Measurements from ENCODE around the gene KNOP1. TPM values are rescaled to one million over a fixed set of nuclear protein-coding genes. Genes with fewer than 3 reads are reported as not detected.

KNOP1 gene
- total and polyA plus RNA-seq, 3 donors from 2014 or later: 22.4 to 26.8 (median 25.3) TPM

DNA sequence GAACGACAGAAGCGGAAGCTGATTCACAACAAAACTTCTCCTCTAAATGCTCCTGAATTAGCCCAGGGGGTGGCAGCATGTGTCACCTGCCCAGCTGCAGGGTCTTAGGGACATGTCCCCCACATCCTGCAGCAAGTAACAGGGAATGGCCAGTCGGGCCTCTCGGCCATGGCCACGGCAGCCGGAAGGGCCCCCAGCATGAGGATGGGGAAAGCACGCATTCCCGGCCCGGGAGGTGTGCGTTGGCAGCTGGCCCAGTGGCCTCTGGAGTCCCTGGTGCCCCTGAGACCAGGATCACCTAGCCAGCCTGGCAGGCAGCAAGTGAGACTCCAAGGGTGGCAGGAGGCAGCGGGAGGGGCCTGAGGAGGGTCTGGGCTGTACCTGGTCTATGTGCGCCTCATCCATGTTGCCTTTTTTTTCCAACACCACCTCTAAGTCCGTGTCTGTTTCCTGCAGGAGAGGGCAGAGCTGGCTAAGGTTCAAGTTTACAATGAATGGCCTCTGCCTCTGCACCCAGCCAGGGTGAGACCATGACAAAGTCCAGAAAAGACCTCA lies 7.0 kb downstream of the KNOP1 start:
- Histone ChIP-seq H3K36me3 (ENCODE audit: low read depth, missing control alignments) (no peaks in the 10 kb centered on the region), H3K9me3 (no peaks in the 10 kb centered on the region), H3K4me3 (no peak overlapping the region), H3K4me1 (peaks cover 3% of the 10 kb centered on the region), H3K27ac (no peak overlapping the region), H3K27me3 (no peaks in the 10 kb centered on the region)
- WGBS, 2 donors: 77 to 80% methylated on average over 11 to 13 of the region's 13 CpGs
- no peak for TF ChIP-seq POLR2A (IDR thresholded peaks at IDR 0.05)
- TF ChIP-seq, protein P1, sequence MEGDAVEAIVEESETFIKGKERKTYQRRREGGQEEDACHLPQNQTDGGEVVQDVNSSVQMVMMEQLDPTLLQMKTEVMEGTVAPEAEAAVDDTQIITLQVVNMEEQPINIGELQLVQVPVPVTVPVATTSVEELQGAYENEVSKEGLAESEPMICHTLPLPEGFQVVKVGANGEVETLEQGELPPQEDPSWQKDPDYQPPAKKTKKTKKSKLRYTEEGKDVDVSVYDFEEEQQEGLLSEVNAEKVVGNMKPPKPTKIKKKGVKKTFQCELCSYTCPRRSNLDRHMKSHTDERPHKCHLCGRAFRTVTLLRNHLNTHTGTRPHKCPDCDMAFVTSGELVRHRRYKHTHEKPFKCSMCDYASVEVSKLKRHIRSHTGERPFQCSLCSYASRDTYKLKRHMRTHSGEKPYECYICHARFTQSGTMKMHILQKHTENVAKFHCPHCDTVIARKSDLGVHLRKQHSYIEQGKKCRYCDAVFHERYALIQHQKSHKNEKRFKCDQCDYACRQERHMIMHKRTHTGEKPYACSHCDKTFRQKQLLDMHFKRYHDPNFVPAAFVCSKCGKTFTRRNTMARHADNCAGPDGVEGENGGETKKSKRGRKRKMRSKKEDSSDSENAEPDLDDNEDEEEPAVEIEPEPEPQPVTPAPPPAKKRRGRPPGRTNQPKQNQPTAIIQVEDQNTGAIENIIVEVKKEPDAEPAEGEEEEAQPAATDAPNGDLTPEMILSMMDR (IDR thresholded peaks at IDR 0.05): no peak
- no peak for DNase-seq
- intact Hi-C loops (cut with DNase I; ENCODE audit: low total_unique reads): no loop called here

DNA sequence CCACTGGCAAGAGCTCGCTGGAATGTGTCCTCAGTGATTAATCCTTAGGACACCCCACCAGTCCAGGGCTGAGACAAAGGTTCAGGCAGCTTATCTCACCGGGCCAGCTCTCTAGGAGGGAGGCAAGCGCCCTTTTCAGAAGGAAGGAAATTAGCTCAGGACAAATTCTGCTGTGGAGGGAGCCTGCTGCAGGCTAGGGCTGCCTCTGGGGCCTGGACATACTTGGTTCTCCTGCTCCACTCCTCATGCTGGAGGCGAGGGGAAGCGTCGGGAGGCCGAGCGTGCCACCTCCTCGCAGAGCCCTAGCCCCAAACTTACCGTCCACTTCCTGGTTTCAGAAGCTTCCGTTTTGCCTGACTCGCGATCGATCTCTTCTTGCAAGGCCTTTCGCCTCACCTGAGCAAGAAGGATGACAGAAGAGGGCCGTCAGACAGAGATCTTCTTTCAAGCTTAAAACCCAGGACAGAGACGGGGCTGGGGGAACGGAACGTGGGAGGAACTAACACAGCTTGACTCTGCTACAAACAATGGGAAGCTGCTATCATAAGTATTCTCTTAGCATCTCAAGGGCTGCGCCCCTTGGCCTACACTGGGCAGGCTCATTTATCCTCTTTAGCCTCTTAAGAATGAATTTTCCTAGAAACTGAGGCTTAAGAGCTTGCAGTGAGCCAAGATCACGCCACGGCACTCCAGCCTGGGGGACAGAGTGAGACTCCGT lies 7.7 kb downstream of the KNOP1 start:
- WGBS, 2 donors: 82 to 85% methylated on average over 23 of the region's 23 CpGs

DNA sequence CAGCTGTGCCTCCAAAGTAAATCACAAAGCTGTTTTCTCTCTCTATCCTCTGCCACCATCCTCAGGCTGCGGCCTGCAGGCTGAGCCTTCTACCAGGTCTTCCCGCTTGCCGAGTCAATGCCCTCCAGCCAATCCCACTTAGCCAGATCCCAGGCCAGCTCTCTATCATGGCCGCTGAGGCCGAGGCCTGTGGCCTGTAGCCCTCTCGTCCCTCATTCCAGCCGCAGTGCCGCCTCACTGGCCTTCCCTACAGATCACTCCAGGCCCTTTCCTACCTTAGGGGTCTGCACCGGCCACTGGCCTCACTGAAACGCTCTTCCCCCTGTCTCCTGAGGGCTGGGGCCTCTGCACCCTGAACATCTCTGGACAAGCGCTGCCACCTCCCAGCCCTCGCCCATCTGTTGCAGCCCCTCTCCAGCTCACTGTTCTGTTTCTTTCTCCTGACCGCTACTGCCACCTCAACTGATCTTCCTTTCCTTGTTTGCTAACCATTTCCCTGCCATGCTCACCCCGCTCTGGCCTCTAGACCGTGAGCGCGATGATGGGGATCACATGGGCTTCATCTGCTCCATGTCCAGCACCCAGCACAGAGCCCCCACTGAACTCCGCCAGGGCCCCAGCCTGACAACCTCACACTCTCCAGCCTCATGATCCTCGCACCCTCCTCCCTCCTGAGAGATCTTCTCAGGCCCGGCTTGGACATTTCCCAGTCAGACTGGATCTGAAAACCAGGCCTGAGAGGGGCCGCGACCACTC lies 8.5 kb downstream of the KNOP1 start:
- WGBS, 2 donors: 95% methylated on average over 22 of the region's 22 CpGs
- no peak for TF ChIP-seq POLR2A (IDR thresholded peaks at IDR 0.05)
- TF ChIP-seq, protein P1 (IDR thresholded peaks at IDR 0.05): no peak
- Histone ChIP-seq H3K4me1 (peaks cover 10% of the 10 kb centered on the region), H3K4me3 (no peak overlapping the region), H3K36me3 (ENCODE audit: low read depth, missing control alignments) (no peaks in the 10 kb centered on the region), H3K27me3 (no peaks in the 10 kb centered on the region), H3K27ac (peak overlapping the region in 1 of 2 donors; percentile 24), H3K9me3 (no peaks in the 10 kb centered on the region)
- intact Hi-C loops (cut with DNase I; ENCODE audit: low total_unique reads): no loop called here
- no peak for DNase-seq

More for the DNA sequence above, 7.7 kb downstream of the KNOP1 start:
- H3K36me3 ChIP-seq (ENCODE audit: low read depth, missing control alignments): no peaks in the 10 kb centered on the region
- H3K27ac ChIP-seq: no peak overlapping the region
- no peaks in the 10 kb centered on the region for H3K9me3 ChIP-seq
- H3K27me3 ChIP-seq: no peaks in the 10 kb centered on the region
- TF ChIP-seq, protein P1 (IDR thresholded peaks at IDR 0.05): no peak
- TF ChIP-seq POLR2A (IDR thresholded peaks at IDR 0.05): no peak
- no peak for DNase-seq
- H3K4me1 ChIP-seq: peaks cover 3% of the 10 kb centered on the region
- intact Hi-C loops (cut with DNase I; ENCODE audit: low total_unique reads): no loop called here
- no peak overlapping the region for H3K4me3 ChIP-seq

DNA sequence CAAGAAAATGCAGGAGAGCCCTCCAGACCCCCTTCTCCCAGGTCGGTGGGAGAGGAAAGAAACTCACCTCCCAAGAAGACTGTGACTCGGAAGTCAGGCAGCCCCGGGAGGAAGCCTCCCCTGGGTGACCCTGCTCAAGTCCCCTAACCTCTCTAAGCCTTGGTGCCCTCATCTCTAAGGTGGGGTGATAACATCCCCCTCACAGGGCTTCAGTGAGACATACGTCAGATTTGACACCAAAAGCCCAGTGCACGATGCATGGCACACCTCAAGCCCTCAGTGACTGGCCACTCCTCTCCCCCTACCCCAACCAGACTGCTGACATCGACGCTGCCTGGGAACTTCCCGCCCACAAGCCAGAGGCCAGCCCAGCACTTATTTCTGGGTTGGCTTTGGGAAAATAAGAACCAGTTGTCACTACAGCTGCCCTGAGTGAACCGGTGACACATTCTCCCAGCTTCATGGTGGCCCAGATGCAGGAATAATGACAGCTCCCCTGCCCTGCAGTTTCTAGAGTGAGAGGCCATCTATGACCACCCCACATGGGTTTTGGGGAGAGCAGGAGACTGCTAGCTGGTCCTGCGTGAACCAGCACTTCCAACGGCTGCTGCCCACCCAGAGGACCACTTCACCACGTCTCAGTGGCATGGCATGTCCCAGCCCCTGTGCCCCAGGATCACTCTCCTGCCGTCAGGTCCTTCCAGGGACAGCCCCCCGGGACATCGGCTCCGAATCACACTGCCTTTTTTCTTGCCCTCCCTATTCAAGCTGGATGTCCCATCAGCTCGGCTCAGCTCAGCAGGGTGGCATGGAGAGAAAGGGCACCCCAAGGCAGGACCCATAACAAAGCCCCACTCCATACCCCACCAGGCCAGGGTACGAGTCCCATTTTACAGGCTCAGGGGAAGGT lies 9.5 kb downstream of the KNOP1 start:
- TF ChIP-seq POLR2A (IDR thresholded peaks at IDR 0.05): no peak
- TF ChIP-seq, protein P1 (IDR thresholded peaks at IDR 0.05): no peak
- 80% methylated on average over 13 to 18 of the region's 18 CpGs for WGBS, 2 donors
- intact Hi-C loops (cut with DNase I; ENCODE audit: low total_unique reads): no loop called here

More for the DNA sequence above, 9.5 kb downstream of the KNOP1 start:
- no peak for DNase-seq
- H3K27me3 ChIP-seq: no peaks in the 10 kb centered on the region
- peak overlapping the region in 1 of 2 donors; percentile 24 for H3K27ac ChIP-seq
- no peaks in the 10 kb centered on the region for H3K36me3 ChIP-seq (ENCODE audit: low read depth, missing control alignments)
- H3K4me3 ChIP-seq: no peak overlapping the region
- H3K4me1 ChIP-seq: peaks cover 19% of the 10 kb centered on the region
- H3K9me3 ChIP-seq: no peaks in the 10 kb centered on the region
